PC-9 (cell line): ENCODE measurements around the gene TMEM63C.

ENCODE experiments used
- CTCF ChIP-seq: fragments of 200-600 bp; sonication (generic); conservative IDR thresholded peaks from 2 replicates; pipeline ENCODE4 v1.6.1; 2017; ENCODE audit warnings: mixed run types, antibody characterized with exemption, mild to moderate bottlenecking, moderate library complexity
- EZH2 ChIP-seq: fragments of 200-600 bp; sonication (generic); IDR thresholded peaks from 2 replicates; pipeline ENCODE4 v1.8.0; 2017; ENCODE audit warnings: antibody characterized with exemption, low read depth

- TF ChIP-seq CTCF (no peak), EZH2 (no peak)
Measured at GRCh38 chr14:77195766-77196165, 14.2 kb downstream of the TMEM63C start.
